GM12865 (cell line): ENCODE measurements around the gene PGS1.
"Not testable (repeated sequence)": the region's sequence is repeated elsewhere in the genome, so short reads cannot be mapped to it uniquely, and the experiment has no call there.

ENCODE experiments used
- DNase-seq: peaks from one replicate; pipeline ENCODE4 v3.0.0; 2010; ENCODE audit warnings: low read depth
- H3K4me3 ChIP-seq: 2 replicates; pipeline ENCODE4 v1.5.1; 2011; ENCODE audit warnings: mild to moderate bottlenecking, low read depth, low read length, control low read depth
- TF ChIP-seq, protein P1 (sequence below): IDR thresholded peaks from 2 replicates; pipeline ENCODE4 v1.5.1; 2011; ENCODE audit warnings: low read length, control low read depth, low read depth, inconsistent platforms; ENCODE audit not compliant: insufficient read depth; ENCODE audit errors: missing control alignments

Gene PGS1

DNA sequence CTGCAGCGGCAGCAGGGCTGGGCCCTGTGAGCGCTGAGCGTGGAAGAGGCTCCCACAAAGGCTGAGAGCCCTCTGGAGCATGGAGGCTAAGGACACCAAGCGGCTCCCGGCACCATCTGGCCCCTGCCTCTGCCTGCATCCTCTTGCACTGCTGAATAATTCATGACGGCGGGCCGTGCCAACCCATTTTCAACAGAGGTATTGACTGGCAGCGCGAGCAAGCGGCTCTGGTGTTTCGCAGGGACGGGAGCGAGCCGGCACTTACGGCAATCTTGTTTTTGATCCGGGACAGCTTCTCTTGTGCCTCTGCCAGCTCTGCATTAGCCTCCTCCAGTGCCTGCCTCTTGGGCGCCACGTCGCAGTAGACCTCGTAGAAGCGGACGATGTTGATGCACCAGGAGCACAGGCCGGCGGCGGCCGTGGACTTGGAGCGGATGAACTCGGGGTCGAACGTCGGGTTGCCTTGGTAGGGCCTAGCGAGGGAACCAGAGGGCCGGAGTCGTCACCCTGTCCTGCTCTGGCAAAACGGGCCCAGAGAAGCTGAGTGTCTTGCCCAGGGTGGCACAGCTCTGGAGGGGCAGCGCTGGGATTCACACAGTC lies 80.4 kb downstream of the PGS1 start:
- no peak for DNase-seq
- TF ChIP-seq, protein P1, sequence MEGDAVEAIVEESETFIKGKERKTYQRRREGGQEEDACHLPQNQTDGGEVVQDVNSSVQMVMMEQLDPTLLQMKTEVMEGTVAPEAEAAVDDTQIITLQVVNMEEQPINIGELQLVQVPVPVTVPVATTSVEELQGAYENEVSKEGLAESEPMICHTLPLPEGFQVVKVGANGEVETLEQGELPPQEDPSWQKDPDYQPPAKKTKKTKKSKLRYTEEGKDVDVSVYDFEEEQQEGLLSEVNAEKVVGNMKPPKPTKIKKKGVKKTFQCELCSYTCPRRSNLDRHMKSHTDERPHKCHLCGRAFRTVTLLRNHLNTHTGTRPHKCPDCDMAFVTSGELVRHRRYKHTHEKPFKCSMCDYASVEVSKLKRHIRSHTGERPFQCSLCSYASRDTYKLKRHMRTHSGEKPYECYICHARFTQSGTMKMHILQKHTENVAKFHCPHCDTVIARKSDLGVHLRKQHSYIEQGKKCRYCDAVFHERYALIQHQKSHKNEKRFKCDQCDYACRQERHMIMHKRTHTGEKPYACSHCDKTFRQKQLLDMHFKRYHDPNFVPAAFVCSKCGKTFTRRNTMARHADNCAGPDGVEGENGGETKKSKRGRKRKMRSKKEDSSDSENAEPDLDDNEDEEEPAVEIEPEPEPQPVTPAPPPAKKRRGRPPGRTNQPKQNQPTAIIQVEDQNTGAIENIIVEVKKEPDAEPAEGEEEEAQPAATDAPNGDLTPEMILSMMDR, result no peak
- no peak overlapping the region for H3K4me3 ChIP-seq

- TF ChIP-seq, protein P1, result no peak
- H3K4me3 ChIP-seq, result no peak overlapping the region
- DNase-seq, result no peak
Measured at GRCh38 chr17:78459696-78460095, 81.2 kb downstream of the PGS1 start.

DNA sequence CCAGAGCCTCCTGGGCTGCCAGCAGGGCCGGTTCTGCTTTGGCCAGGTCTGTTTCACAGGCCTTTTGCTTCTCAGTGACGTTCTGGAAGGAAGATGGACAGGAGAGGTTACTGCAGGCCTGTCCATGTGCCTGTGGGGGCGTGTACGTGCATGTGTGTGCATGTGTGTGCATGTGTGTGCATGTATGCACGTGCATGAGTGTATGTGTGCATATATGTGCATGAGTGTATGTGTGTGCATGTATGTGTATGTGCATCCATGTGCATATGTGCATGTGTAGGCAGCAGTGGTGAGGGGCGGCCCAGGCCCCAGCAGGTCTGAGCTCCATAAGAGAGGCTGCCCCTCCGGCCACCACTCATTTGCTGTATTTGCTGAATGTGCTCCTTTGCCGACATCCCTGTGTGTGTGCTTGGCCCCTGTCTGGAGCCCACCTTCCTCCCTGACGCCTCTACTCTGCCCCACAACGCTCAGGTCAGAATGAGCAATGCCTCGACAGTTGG lies 81.8 kb downstream of the PGS1 start:
- no peak for DNase-seq
- TF ChIP-seq, protein P1, result no peak
- no peak overlapping the region for H3K4me3 ChIP-seq

DNA sequence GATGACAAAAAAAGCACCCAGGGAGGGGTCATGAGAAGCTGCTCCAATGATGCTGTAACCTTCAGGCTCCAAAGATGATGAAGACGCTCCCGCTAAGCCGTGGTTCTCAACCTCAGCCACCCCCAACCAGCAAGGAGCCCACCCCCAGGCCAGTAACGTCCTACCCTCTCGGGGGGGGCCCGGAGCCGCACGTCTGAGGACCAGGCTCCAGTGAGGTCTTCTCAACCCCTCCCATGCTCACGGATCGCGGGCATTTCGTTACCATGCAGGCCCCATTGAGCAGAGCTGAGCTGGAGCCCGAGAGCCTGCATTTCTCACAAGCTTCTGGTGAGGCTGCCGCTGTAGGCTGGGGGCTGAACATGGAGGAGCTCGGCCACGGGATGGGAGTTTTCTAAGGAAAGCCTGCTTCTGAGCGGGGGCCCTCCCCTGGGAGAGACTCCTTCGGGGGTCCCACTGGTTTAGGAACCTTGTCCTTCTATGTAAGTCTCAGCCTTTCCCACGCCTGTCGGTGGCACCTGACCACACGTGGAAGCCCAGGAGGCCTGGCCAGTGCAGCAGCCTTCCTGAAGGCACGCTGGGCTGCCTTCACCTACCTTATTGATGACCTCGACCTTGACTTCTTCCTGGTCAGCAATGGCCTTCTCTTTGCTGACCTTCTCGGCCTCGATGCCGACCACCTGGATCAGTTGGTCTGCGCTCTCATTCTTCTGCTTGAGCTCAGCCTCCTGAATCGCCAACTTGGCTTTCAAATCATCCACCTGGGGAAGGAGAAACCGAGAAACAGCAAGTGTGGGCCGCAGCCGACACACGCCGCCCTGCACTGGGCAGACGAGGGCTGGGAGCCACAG lies 82.7 kb downstream of the PGS1 start:
- no peak for DNase-seq
- H3K4me3 ChIP-seq, result no peak overlapping the region
- TF ChIP-seq, protein P1, result no peak

DNA sequence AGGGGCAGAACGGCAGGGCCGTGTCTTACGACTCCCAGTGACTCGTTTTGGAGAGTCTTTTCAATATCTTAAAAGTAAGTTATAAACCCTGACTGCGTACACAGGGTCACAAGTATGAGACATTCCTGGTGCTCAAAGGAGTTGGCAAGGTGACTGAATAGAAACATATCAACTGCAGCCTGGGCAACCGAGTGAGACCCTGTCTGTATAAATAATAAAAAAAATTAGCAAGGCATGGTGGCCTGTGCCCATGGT lies 83.3 kb downstream of the PGS1 start:
- H3K4me3 ChIP-seq, result no peak overlapping the region
- TF ChIP-seq, protein P1, result no peak
- DNase-seq, result no peak

DNA sequence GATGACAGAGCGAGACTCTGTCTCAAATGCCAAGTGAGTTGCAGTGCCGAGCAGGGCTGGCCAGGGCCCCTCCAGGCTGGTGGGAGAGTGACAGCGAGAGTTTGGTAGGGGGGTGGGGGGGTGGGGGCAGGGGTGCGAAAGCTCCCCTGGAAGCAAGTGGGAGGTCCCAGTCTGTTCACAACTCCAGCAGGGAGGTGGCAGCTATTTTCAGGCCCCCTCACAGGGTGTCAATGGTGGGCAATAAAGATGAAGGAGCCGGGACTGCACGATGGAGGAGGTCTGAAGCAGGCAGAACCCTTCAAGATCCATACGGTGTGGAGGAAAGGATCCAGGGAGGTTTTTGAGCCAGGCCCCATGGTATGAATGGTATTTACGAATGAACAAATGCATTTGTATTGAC lies 83.7 kb downstream of the PGS1 start:
- DNase-seq, result no peak
- no peak overlapping the region for H3K4me3 ChIP-seq
- TF ChIP-seq, protein P1, result no peak

- DNase-seq, H3K4me3 ChIP-seq: not testable (repeated sequence)
Measured at GRCh38 chr17:78466109-78466785, 87.8 kb downstream of the PGS1 start.
